Measurements from ENCODE around the gene EIF4E2.
"Not testable (repeated sequence)": the region's sequence is repeated elsewhere in the genome, so short reads cannot be mapped to it uniquely, and the experiment has no call there.

Gene EIF4E2

GRCh38 chr2:232562515-232563151 lies 12.1 kb downstream of the EIF4E2 start:
- Mint-ChIP-seq H3K9me3 (no peaks in the 10 kb centered on the region), H3K27me3 (no peaks in the 10 kb centered on the region), H3K4me1 (ENCODE audit: low read depth) (peaks cover 4% of the 10 kb centered on the region), H3K36me3 (ENCODE audit: low read depth) (peaks cover 79% of the 10 kb centered on the region), H3K27ac (no peak overlapping the region), H3K4me3 (no peak overlapping the region)

DNA sequence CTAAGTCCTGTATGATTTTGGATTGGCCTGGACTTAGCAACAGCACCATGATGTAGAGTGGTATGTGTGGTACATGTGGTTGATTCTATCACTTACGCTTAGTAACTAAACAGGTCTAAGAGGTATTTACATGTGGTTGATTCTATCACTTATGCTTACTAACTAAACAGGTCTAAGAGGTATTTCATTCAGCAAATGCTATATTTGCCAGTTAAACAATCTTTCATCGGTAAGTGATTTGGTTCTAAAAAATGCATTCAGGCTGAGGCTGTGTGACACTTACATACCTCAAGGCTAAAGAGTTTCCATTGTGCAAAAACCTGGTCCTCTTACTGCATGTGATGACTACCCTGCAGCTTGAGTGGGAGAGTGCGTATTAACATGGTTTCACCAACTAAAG lies 13.1 kb downstream of the EIF4E2 start:
- H3K4me3 Mint-ChIP-seq: no peak overlapping the region
- peak overlapping the region; percentile 40 for H3K27ac Mint-ChIP-seq
- no peaks in the 10 kb centered on the region for H3K9me3 Mint-ChIP-seq
- no peaks in the 10 kb centered on the region for H3K27me3 Mint-ChIP-seq
- H3K4me1 Mint-ChIP-seq (ENCODE audit: low read depth): peaks cover 4% of the 10 kb centered on the region
- H3K36me3 Mint-ChIP-seq (ENCODE audit: low read depth): peaks cover 83% of the 10 kb centered on the region

- Mint-ChIP-seq H3K9me3 (no peaks in the 10 kb centered on the region), H3K4me3 (no peak overlapping the region), H3K27me3 (no peaks in the 10 kb centered on the region), H3K36me3 (ENCODE audit: low read depth) (peaks cover 72% of the 10 kb centered on the region), H3K27ac (no peak overlapping the region), H3K4me1 (ENCODE audit: low read depth) (peaks cover 3% of the 10 kb centered on the region)
These were observed 17.2 kb downstream of the EIF4E2 start for GRCh38 chr2:232567721-232568120.

DNA sequence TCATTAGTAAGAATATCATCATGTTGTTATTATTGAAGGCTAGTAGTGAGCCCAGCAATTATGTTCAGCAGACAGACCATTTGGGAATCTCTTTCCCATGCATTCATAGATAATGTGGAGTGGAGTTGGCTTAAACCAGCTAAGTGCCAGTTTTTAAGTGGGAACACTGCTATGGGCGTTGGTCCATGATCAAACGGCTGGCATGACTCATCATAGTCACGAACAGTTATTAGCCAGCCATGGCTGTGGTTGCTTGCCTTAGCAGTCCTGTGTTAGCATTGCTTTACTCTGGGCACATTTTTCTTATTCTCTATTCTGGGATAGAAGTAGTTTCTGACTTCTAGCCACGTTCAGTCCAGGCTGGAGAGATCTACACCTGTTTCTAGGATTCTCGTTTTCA lies 17.7 kb downstream of the EIF4E2 start:
- Mint-ChIP-seq H3K36me3 (ENCODE audit: low read depth) (peaks cover 72% of the 10 kb centered on the region), H3K4me3 (no peak overlapping the region), H3K27me3 (no peaks in the 10 kb centered on the region), H3K4me1 (ENCODE audit: low read depth) (no peaks in the 10 kb centered on the region), H3K9me3 (no peaks in the 10 kb centered on the region), H3K27ac (no peak overlapping the region)

- H3K36me3 Mint-ChIP-seq (ENCODE audit: low read depth): peaks cover 67% of the 10 kb centered on the region
- H3K9me3 Mint-ChIP-seq: no peaks in the 10 kb centered on the region
- no peaks in the 10 kb centered on the region for H3K4me1 Mint-ChIP-seq (ENCODE audit: low read depth)
- no peak overlapping the region for H3K4me3 Mint-ChIP-seq
- H3K27ac Mint-ChIP-seq: no peak overlapping the region
- H3K27me3 Mint-ChIP-seq: no peaks in the 10 kb centered on the region
These were observed 19.1 kb downstream of the EIF4E2 start for GRCh38 chr2:232569541-232569940.

GRCh38 chr2:232570481-232570880 lies 20.0 kb downstream of the EIF4E2 start:
- H3K27me3 Mint-ChIP-seq; H3K9me3 Mint-ChIP-seq; H3K4me3 Mint-ChIP-seq; H3K4me1 Mint-ChIP-seq (ENCODE audit: low read depth); H3K27ac Mint-ChIP-seq: not testable (repeated sequence)
- H3K36me3 Mint-ChIP-seq (ENCODE audit: low read depth): peaks cover 67% of the 10 kb centered on the region

GRCh38 chr2:232571026-232571474 lies 20.6 kb downstream of the EIF4E2 start:
- H3K36me3 Mint-ChIP-seq (ENCODE audit: low read depth): peaks cover 64% of the 10 kb centered on the region
- no peaks in the 10 kb centered on the region for H3K27me3 Mint-ChIP-seq
- no peaks in the 10 kb centered on the region for H3K9me3 Mint-ChIP-seq
- no peaks in the 10 kb centered on the region for H3K4me1 Mint-ChIP-seq (ENCODE audit: low read depth)
- no peak overlapping the region for H3K4me3 Mint-ChIP-seq
- H3K27ac Mint-ChIP-seq: no peak overlapping the region

- H3K4me3 Mint-ChIP-seq: no peak overlapping the region
- H3K27ac Mint-ChIP-seq: no peak overlapping the region
- peaks cover 57% of the 10 kb centered on the region for H3K36me3 Mint-ChIP-seq (ENCODE audit: low read depth)
- no peaks in the 10 kb centered on the region for H3K27me3 Mint-ChIP-seq
- H3K4me1 Mint-ChIP-seq (ENCODE audit: low read depth): no peaks in the 10 kb centered on the region
- H3K9me3 Mint-ChIP-seq: no peaks in the 10 kb centered on the region
These were observed 22.6 kb downstream of the EIF4E2 start for GRCh38 chr2:232573042-232573441.

- Mint-ChIP-seq H3K4me1 (ENCODE audit: low read depth) (no peaks in the 10 kb centered on the region), H3K36me3 (ENCODE audit: low read depth) (peaks cover 49% of the 10 kb centered on the region), H3K4me3 (no peak overlapping the region), H3K27ac (peak overlapping the region; percentile 17), H3K9me3 (no peaks in the 10 kb centered on the region), H3K27me3 (no peaks in the 10 kb centered on the region)
These were observed 23.4 kb downstream of the EIF4E2 start for GRCh38 chr2:232573771-232574435.

- Mint-ChIP-seq H3K27ac (no peak overlapping the region), H3K9me3 (no peaks in the 10 kb centered on the region), H3K4me1 (ENCODE audit: low read depth) (no peaks in the 10 kb centered on the region), H3K27me3 (no peaks in the 10 kb centered on the region), H3K36me3 (ENCODE audit: low read depth) (peaks cover 45% of the 10 kb centered on the region), H3K4me3 (no peak overlapping the region)
These were observed 24.4 kb downstream of the EIF4E2 start for GRCh38 chr2:232574674-232575403.

DNA sequence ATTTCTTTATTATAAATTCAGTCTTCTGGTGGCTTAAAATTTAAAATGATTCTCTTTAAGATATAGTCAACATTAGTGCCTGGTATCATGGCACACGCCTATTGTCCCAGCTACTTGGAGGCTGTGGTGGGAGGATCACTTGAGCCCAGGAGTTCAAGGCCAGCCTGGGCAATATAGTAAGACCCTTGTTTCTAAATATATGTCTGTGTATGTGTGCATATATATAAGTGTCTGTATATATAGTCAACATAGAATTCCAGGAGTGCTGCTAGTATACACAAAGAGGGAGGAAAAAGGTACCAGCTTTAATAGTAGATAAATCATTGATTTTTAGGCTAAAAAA lies 24.9 kb downstream of the EIF4E2 start:
- Mint-ChIP-seq H3K27ac (no peak overlapping the region), H3K27me3 (no peaks in the 10 kb centered on the region), H3K4me1 (ENCODE audit: low read depth) (peaks cover 5% of the 10 kb centered on the region), H3K36me3 (ENCODE audit: low read depth) (peaks cover 40% of the 10 kb centered on the region), H3K9me3 (no peaks in the 10 kb centered on the region), H3K4me3 (no peak overlapping the region)

DNA sequence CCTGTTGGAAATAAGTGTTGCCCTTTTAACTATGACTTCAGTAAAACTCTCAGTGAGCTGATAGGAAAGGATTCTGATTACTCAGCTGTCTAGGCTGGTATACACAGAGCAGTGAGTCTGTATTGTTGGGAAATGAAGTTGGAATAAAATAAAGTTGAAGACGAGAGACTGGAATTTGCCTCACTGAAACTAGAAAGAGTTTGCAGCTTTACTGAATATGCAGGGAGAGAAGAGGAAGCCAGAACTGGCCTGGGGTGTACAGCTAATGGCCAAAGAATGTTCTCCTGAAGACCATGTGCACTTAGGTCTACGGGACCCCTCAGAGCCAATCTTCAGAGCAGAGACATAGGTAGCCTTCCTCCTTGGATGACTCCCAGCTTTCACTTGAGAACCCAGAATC lies 26.5 kb downstream of the EIF4E2 start:
- Mint-ChIP-seq H3K27ac (no peak overlapping the region), H3K4me3 (no peak overlapping the region), H3K9me3 (no peaks in the 10 kb centered on the region), H3K36me3 (ENCODE audit: low read depth) (peaks cover 48% of the 10 kb centered on the region), H3K27me3 (no peaks in the 10 kb centered on the region), H3K4me1 (ENCODE audit: low read depth) (peaks cover 5% of the 10 kb centered on the region)

- peaks cover 55% of the 10 kb centered on the region for H3K36me3 Mint-ChIP-seq (ENCODE audit: low read depth)
- H3K9me3 Mint-ChIP-seq: no peaks in the 10 kb centered on the region
- H3K4me1 Mint-ChIP-seq (ENCODE audit: low read depth): peaks cover 5% of the 10 kb centered on the region
- no peaks in the 10 kb centered on the region for H3K27me3 Mint-ChIP-seq
- no peak overlapping the region for H3K27ac Mint-ChIP-seq
- no peak overlapping the region for H3K4me3 Mint-ChIP-seq
These were observed 27.4 kb downstream of the EIF4E2 start for GRCh38 chr2:232577841-232578240.

DNA sequence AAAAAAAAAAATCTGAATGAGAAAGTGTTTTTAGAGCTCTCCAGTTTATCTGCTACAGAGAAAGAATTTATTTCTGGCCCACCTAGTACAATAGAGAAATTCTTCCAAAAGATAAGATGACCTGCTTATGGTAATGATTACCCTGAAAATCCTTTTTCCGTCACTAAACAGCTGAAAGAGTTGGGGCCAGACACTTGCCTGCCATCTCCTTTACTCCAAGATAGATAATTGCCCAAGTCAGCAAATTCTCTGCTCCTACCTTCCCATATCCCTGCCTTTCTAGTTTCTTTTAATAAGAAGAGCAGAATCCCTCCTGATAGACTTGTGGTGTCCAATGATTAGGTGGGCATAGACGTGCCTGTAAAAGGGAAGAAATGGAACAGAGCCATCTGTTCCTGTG lies 28.1 kb downstream of the EIF4E2 start:
- H3K27me3 Mint-ChIP-seq: no peaks in the 10 kb centered on the region
- H3K4me3 Mint-ChIP-seq: no peak overlapping the region
- peaks cover 5% of the 10 kb centered on the region for H3K4me1 Mint-ChIP-seq (ENCODE audit: low read depth)
- H3K27ac Mint-ChIP-seq: no peak overlapping the region
- H3K9me3 Mint-ChIP-seq: no peaks in the 10 kb centered on the region
- H3K36me3 Mint-ChIP-seq (ENCODE audit: low read depth): peaks cover 60% of the 10 kb centered on the region

DNA sequence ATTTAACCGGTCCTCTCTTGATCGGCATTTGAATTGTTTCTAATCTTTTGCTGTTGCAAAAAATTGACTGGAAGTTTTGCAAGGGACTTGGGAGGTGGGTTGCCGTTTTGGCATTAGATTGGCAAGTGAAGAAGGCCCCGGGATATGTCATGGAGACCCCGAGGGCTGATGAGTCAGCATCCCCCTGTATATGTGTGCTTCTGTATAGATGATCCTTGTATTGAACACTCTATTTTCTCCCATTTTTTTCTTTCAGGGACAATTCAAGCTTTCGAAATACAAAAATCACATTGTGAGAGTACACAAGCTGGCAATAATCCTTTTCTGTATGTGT lies 30.1 kb downstream of the EIF4E2 start:
- Mint-ChIP-seq H3K4me3 (no peak overlapping the region), H3K36me3 (ENCODE audit: low read depth) (peaks cover 55% of the 10 kb centered on the region), H3K9me3 (no peaks in the 10 kb centered on the region), H3K27me3 (no peaks in the 10 kb centered on the region), H3K27ac (no peak overlapping the region), H3K4me1 (ENCODE audit: low read depth) (peaks cover 5% of the 10 kb centered on the region)

Data from stimulated activated naive CD8-positive, alpha-beta T cell treated with anti-CD3 and anti-CD28 coated beads, Interleukin-15, Interleukin-2, amounts not matched to agents 100 ng/mL and 50 ng/mL, for 24 hours (primary cell).